ENCODE measurements around the gene CAMTA1. TPM values are rescaled to one million over a fixed set of nuclear protein-coding genes. Genes with fewer than 3 reads are reported as not detected.

The CAMTA1 gene
- total RNA-seq, 1 donor from 2014 or later = 62.9 TPM

GRCh38 chr1:7293702-7294629 is 508.7 kb downstream of the CAMTA1 start:
- no peak for TF ChIP-seq POLR2A (IDR thresholded peaks at IDR 0.05)
- no peak for TF ChIP-seq POLR2AphosphoS5 (IDR thresholded peaks at IDR 0.05; ENCODE audit: insufficient read depth in 1 of 2, low read depth in 1 of 2)
- TF ChIP-seq CTCF (IDR thresholded peaks at IDR 0.05) = no peak
- Histone ChIP-seq H3K36me3 (no peaks in the 10 kb centered on the region), H3K27ac (no peak overlapping the region), H3K4me1 (peaks cover 6% of the 10 kb centered on the region), H3K4me3 (no peak overlapping the region), H3K9me3 (no peaks in the 10 kb centered on the region), H3K27me3 (no peaks in the 10 kb centered on the region)
- DNase-seq (ENCODE audit: extremely low spot score in 2 of 2) = peak; percentile 52 to 91
- intact Hi-C loops (cut with DNase I) = no loop called here

GRCh38 chr1:7294636-7295035 is 509.4 kb downstream of the CAMTA1 start:
- no peaks in the 10 kb centered on the region for H3K27me3 ChIP-seq
- TF ChIP-seq CTCF (IDR thresholded peaks at IDR 0.05) = no peak
- no peak for TF ChIP-seq POLR2AphosphoS5 (IDR thresholded peaks at IDR 0.05; ENCODE audit: insufficient read depth in 1 of 2, low read depth in 1 of 2)
- no peak for TF ChIP-seq POLR2A (IDR thresholded peaks at IDR 0.05)
- no peaks in the 10 kb centered on the region for H3K36me3 ChIP-seq
- H3K27ac ChIP-seq = no peak overlapping the region
- intact Hi-C loops (cut with DNase I) = no loop called here
- no peak overlapping the region for H3K4me3 ChIP-seq
- peaks cover 6% of the 10 kb centered on the region for H3K4me1 ChIP-seq
- no peaks in the 10 kb centered on the region for H3K9me3 ChIP-seq
- peak; percentile 56 to 94 for DNase-seq (ENCODE audit: extremely low spot score in 2 of 2)

- Histone ChIP-seq H3K4me3 (no peak overlapping the region), H3K27me3 (no peaks in the 10 kb centered on the region), H3K9me3 (no peaks in the 10 kb centered on the region), H3K27ac (no peak overlapping the region), H3K4me1 (peaks cover 4% of the 10 kb centered on the region), H3K36me3 (no peaks in the 10 kb centered on the region)
- TF ChIP-seq POLR2A (IDR thresholded peaks at IDR 0.05) (no peak), POLR2AphosphoS5 (IDR thresholded peaks at IDR 0.05; ENCODE audit: insufficient read depth in 1 of 2, low read depth in 1 of 2) (no peak), CTCF (IDR thresholded peaks at IDR 0.05) (no peak)
- DNase-seq (ENCODE audit: extremely low spot score in 2 of 2) = peak in 1 of 2 donors; percentile 47
- intact Hi-C loops (cut with DNase I) = no loop called here
Measured at GRCh38 chr1:7295946-7296345, 510.7 kb downstream of the CAMTA1 start.

- TF ChIP-seq POLR2AphosphoS5 (IDR thresholded peaks at IDR 0.05; ENCODE audit: insufficient read depth in 1 of 2, low read depth in 1 of 2) = no peak
- TF ChIP-seq CTCF (IDR thresholded peaks at IDR 0.05) = no peak
- TF ChIP-seq POLR2A (IDR thresholded peaks at IDR 0.05) = no peak
- peaks cover 4% of the 10 kb centered on the region for H3K4me1 ChIP-seq
Measured at GRCh38 chr1:7296968-7297367, 511.7 kb downstream of the CAMTA1 start.

GRCh38 chr1:7298145-7298544 is 512.9 kb downstream of the CAMTA1 start:
- peaks cover 4% of the 10 kb centered on the region for H3K4me1 ChIP-seq
- H3K27me3 ChIP-seq = no peaks in the 10 kb centered on the region
- intact Hi-C loops (cut with DNase I) = no loop called here
- TF ChIP-seq POLR2AphosphoS5 (IDR thresholded peaks at IDR 0.05; ENCODE audit: insufficient read depth in 1 of 2, low read depth in 1 of 2) (no peak), POLR2A (IDR thresholded peaks at IDR 0.05) (no peak), CTCF (IDR thresholded peaks at IDR 0.05) (no peak)
- no peaks in the 10 kb centered on the region for H3K9me3 ChIP-seq
- peak overlapping the region; percentile 80 for H3K27ac ChIP-seq
- H3K36me3 ChIP-seq = no peaks in the 10 kb centered on the region
- no peak overlapping the region for H3K4me3 ChIP-seq
- peak in 1 of 2 donors; percentile 58 for DNase-seq (ENCODE audit: extremely low spot score in 2 of 2)

More at GRCh38 chr1:7296968-7297367, 511.7 kb downstream of the CAMTA1 start:
- H3K27ac ChIP-seq = no peak overlapping the region
- no peak overlapping the region for H3K4me3 ChIP-seq
- H3K9me3 ChIP-seq = no peaks in the 10 kb centered on the region
- DNase-seq (ENCODE audit: extremely low spot score in 2 of 2) = no peak
- intact Hi-C loops (cut with DNase I) = no loop called here
- no peaks in the 10 kb centered on the region for H3K36me3 ChIP-seq
- no peaks in the 10 kb centered on the region for H3K27me3 ChIP-seq
